GM18519 (cell line): Measurements from ENCODE around the gene PRAMEF17.
"Not testable (repeated sequence)": the region's sequence is repeated elsewhere in the genome, so short reads cannot be mapped to it uniquely, and the experiment has no call there.

Source experiments
- ATAC-seq: cut with Tn5 transposase; IDR thresholded peaks from one replicate; pipeline ENCODE4 v1.9.1; 2021; ENCODE audit warnings: mild to moderate bottlenecking, moderate library complexity; ENCODE audit not compliant: unreplicated experiment, low FRiP score

PRAMEF17 gene

GRCh38 chr1:13389332-13389731 is at the start of gene PRAMEF17:
Gene PRAMEF17, plus strand, starts transcription at chr1:13389632. Its CDS starts 26 bp downstream, at chr1:13389658.
- ATAC-seq = not testable (repeated sequence)

- ATAC-seq = not testable (repeated sequence)
Measured at GRCh38 chr1:13342496-13342895, 46.9 kb upstream of the PRAMEF17 start.

- ATAC-seq = not testable (repeated sequence)
Measured at GRCh38 chr1:13347034-13347433, 42.4 kb upstream of the PRAMEF17 start, which contains the start of gene PRAMEF14. Gene PRAMEF14, minus strand, starts transcription at chr1:13347134. Its CDS starts 1,820 bp downstream, at chr1:13345314.

GRCh38 chr1:13353476-13353875 is 36.0 kb upstream of the PRAMEF17 start:
- ATAC-seq = not testable (repeated sequence)

- not testable (repeated sequence) for ATAC-seq
Measured at GRCh38 chr1:13354475-13354874, 35.0 kb upstream of the PRAMEF17 start.

- ATAC-seq = not testable (repeated sequence)
Measured at GRCh38 chr1:13356774-13357173, 32.7 kb upstream of the PRAMEF17 start.

GRCh38 chr1:13362364-13362763 is 27.1 kb upstream of the PRAMEF17 start:
- ATAC-seq = not testable (repeated sequence)

- ATAC-seq = not testable (repeated sequence)
Measured at GRCh38 chr1:13364928-13365327, 24.5 kb upstream of the PRAMEF17 start.

- ATAC-seq = not testable (repeated sequence)
Measured at GRCh38 chr1:13366536-13366935, 22.9 kb upstream of the PRAMEF17 start.

GRCh38 chr1:13368544-13368943 is 20.9 kb upstream of the PRAMEF17 start:
- ATAC-seq = not testable (repeated sequence)

GRCh38 chr1:13378983-13379382 is 10.4 kb upstream of the PRAMEF17 start:
- not testable (repeated sequence) for ATAC-seq

GRCh38 chr1:13380380-13380779 is 9.1 kb upstream of the PRAMEF17 start:
- ATAC-seq = not testable (repeated sequence)

- not testable (repeated sequence) for ATAC-seq
Measured at GRCh38 chr1:13393004-13393403, 3.6 kb downstream of the PRAMEF17 start.

GRCh38 chr1:13394761-13395160 is 5.3 kb downstream of the PRAMEF17 start:
- ATAC-seq = not testable (repeated sequence)

- ATAC-seq = not testable (repeated sequence)
Measured at GRCh38 chr1:13395311-13395710, 5.9 kb downstream of the PRAMEF17 start.

GRCh38 chr1:13407811-13408210 is 18.4 kb downstream of the PRAMEF17 start:
- ATAC-seq = no peak

GRCh38 chr1:13410150-13410549 is 20.7 kb downstream of the PRAMEF17 start, which contains the start of gene PRAMEF20:
Gene PRAMEF20, plus strand, starts transcription at chr1:13410450. Its CDS starts 5,905 bp downstream, at chr1:13416355.
- not testable (repeated sequence) for ATAC-seq

GRCh38 chr1:13430495-13430894 is 41.1 kb downstream of the PRAMEF17 start:
- ATAC-seq = no peak

GRCh38 chr1:13432251-13432650 is 42.8 kb downstream of the PRAMEF17 start:
- ATAC-seq = no peak

- ATAC-seq = not testable (repeated sequence)
Measured at GRCh38 chr1:13433694-13434358, 44.4 kb downstream of the PRAMEF17 start.

GRCh38 chr1:13435458-13435857 is 46.0 kb downstream of the PRAMEF17 start:
- ATAC-seq = no peak
